HG03521 (cell line): ENCODE measurements around the gene LRMDA.

Experiments used
- ATAC-seq: cut with Tn5 transposase; IDR thresholded peaks from one replicate; pipeline ENCODE4 v1.9.1; 2021; ENCODE audit warnings: mild to moderate bottlenecking, moderate library complexity; ENCODE audit not compliant: unreplicated experiment

The LRMDA gene

GRCh38 chr10:76542307-76542930 is 1111.0 kb downstream of the LRMDA start:
- no peak for ATAC-seq

- no peak for ATAC-seq
Measured at GRCh38 chr10:76543655-76544054, 1112.2 kb downstream of the LRMDA start.

- ATAC-seq, result no peak
Measured at GRCh38 chr10:76544789-76545188, 1113.4 kb downstream of the LRMDA start.

- no peak for ATAC-seq
Measured at GRCh38 chr10:76546411-76546810, 1115.0 kb downstream of the LRMDA start.

GRCh38 chr10:76547352-76547972 is 1116.0 kb downstream of the LRMDA start:
- ATAC-seq, result no peak

GRCh38 chr10:76548716-76549115 is 1117.3 kb downstream of the LRMDA start:
- ATAC-seq, result no peak

- no peak for ATAC-seq
Measured at GRCh38 chr10:76549171-76549570, 1117.7 kb downstream of the LRMDA start.

- ATAC-seq, result no peak
Measured at GRCh38 chr10:76550806-76551205, 1119.4 kb downstream of the LRMDA start.

- no peak for ATAC-seq
Measured at GRCh38 chr10:76552091-76552873, 1120.9 kb downstream of the LRMDA start.

- ATAC-seq, result no peak
Measured at GRCh38 chr10:76553263-76554032, 1122.0 kb downstream of the LRMDA start.

GRCh38 chr10:76554033-76554408 is 1122.6 kb downstream of the LRMDA start:
- no peak for ATAC-seq

- no peak for ATAC-seq
Measured at GRCh38 chr10:76554478-76554877, 1123.1 kb downstream of the LRMDA start.

GRCh38 chr10:76555067-76555670 is 1123.7 kb downstream of the LRMDA start:
- ATAC-seq, result no peak

- no peak for ATAC-seq
Measured at GRCh38 chr10:76557366-76557765, 1125.9 kb downstream of the LRMDA start.

- ATAC-seq, result no peak
Measured at GRCh38 chr10:76558586-76558985, 1127.2 kb downstream of the LRMDA start.

GRCh38 chr10:76558996-76559891 is 1127.8 kb downstream of the LRMDA start:
- no peak for ATAC-seq

- ATAC-seq, result no peak
Measured at GRCh38 chr10:76559892-76560220, 1128.4 kb downstream of the LRMDA start.

- ATAC-seq, result no peak
Measured at GRCh38 chr10:76560338-76560737, 1128.9 kb downstream of the LRMDA start.

GRCh38 chr10:76563286-76563685 is 1131.9 kb downstream of the LRMDA start:
- ATAC-seq, result no peak

- no peak for ATAC-seq
Measured at GRCh38 chr10:76572021-76572420, 1140.6 kb downstream of the LRMDA start.
